K562 (cell line): Measurements from ENCODE around the gene STK17A. TPM values are rescaled to one million over a fixed set of nuclear protein-coding genes. Genes with fewer than 3 reads are reported as not detected.

Source experiments
- ATF3 ChIP-seq, 2 experiments: fragments of 450-650 bp in 1 of 2; sonication (generic) in 1 of 2; formaldehyde crosslinking in 1 of 2; IDR thresholded peaks in 1 of 2; conservative IDR thresholded peaks in 1 of 2; 2 replicates each; pipeline versions ENCODE4 v1.6.1 to v1.8.1; 2016 to 2023; ENCODE audit warnings: mild to moderate bottlenecking in 2 of 2, moderate library complexity in 2 of 2, inconsistent platforms in 1 of 2, missing genetic modification reagents in 1 of 2
- CREM ChIP-seq: IDR thresholded peaks from 2 replicates; pipeline ENCODE4 v1.6.1; 2014; ENCODE audit warnings: antibody characterized with exemption, low read depth
- GTF2E2 ChIP-seq: fragments of 200-800 bp; sonication (Bioruptor generic); IDR thresholded peaks from 2 replicates; pipeline ENCODE4 v1.6.1; 2016; ENCODE audit warnings: missing genetic modification characterization, missing compliant biosample characterization
- MYC ChIP-seq, 2 experiments: fragments of 250-450 bp in 1 of 2; sonication (Bioruptor Pico) in 1 of 2; IDR thresholded peaks; 2 replicates each; pipeline versions ENCODE4 v1.5.1 to v1.6.1; 2012 to 2021; ENCODE audit warnings: low read depth in 2 of 2, borderline replicate concordance in 1 of 2, improper control_type of control experiment in 1 of 2, low read length in 1 of 2, mild to moderate bottlenecking in 1 of 2, moderate library complexity in 1 of 2
- PHF20 ChIP-seq: fragments of 450-650 bp; IDR thresholded peaks from 2 replicates; pipeline ENCODE4 v1.6.1; 2018; ENCODE audit not compliant: partially characterized antibody
- POLR2B ChIP-seq: fragments of 450-650 bp; IDR thresholded peaks from 2 replicates; pipeline ENCODE4 v1.6.1; 2018; ENCODE audit warnings: low read depth; ENCODE audit not compliant: partially characterized antibody
- PYGO2 ChIP-seq: fragments of 450-650 bp; IDR thresholded peaks from 2 replicates; pipeline ENCODE4 v1.6.1; 2016; ENCODE audit warnings: mild to moderate bottlenecking, missing genetic modification characterization, moderate library complexity, missing compliant biosample characterization
- ZBTB12 ChIP-seq: fragments of 250-450 bp; sonication (Bioruptor Pico); IDR thresholded peaks from 2 replicates; pipeline ENCODE4 v1.4.0; 2020
- ZBTB43 ChIP-seq: sonication (generic); formaldehyde crosslinking; IDR thresholded peaks from 2 replicates; pipeline ENCODE4 v1.8.0; 2023; ENCODE audit warnings: mild to moderate bottlenecking, missing genetic modification reagents
- ZNF57 ChIP-seq: fragments of 450-650 bp; formaldehyde crosslinking; IDR thresholded peaks from 2 replicates; pipeline ENCODE4 v1.4.0; 2020; ENCODE audit warnings: mild to moderate bottlenecking, moderate library complexity
- ZNF592 ChIP-seq: fragments of 450-650 bp; IDR thresholded peaks from 2 replicates; pipeline ENCODE4 v1.6.1; 2017; ENCODE audit warnings: antibody characterized with exemption, mild to moderate bottlenecking
- polyA plus RNA-seq, 8 experiments: library from polyadenylated mRNA; depleted of rRNA in 4 of 8; stranded (reverse) in 5 of 8; unstranded in 3 of 8; fragments of >200 nt; fragmentation: Nextera tagmentation in 2 of 8; fragmentation: Illumina TruSeq in 1 of 8; extraction: Ambion mirVana in 2 of 8; extraction: Trizol in 1 of 8; gene quantifications; 2 replicates each; pipeline versions ENCODE4 v1.2.1 to v1.2.3, GENCODE V29; 2011 to 2014; ENCODE audit warnings: inconsistent platforms in 1 of 8, missing spikeins in 1 of 8
- total RNA-seq, 7 experiments: library from RNA; depleted of rRNA in 6 of 7; stranded (reverse); fragments of >200 nt in 6 of 7; fragmentation: Illumina TruSeq in 2 of 7; extraction: Trizol in 2 of 7; gene quantifications; 2 replicates each; pipeline versions ENCODE4 v1.2.1 to v1.2.3, GENCODE V29; 2011 to 2021; ENCODE audit warnings: low replicate concordance in 1 of 7

The STK17A gene
- total and polyA plus RNA-seq, 9 of the 15 experiments (the other 6 are each of a cell fraction or from before 2014, with no cell fraction given), result 3.4 to 16.3 (median 13.2) TPM

GRCh38 chr7:43640679-43641078, 57.8 kb downstream of the STK17A start (continued):
- TF ChIP-seq ZNF592, result no peak
- TF ChIP-seq CREM, result no peak
- no peak for TF ChIP-seq PHF20
- no peak for TF ChIP-seq PYGO2 (tag)
- no peak for TF ChIP-seq ZNF57 (CRISPR knock-in tag)
- TF ChIP-seq MYC (IDR thresholded peaks at IDR 0.05; ENCODE audit: low read depth, low read length), result no peak
- no peak for TF ChIP-seq MYC (CRISPR knock-in tag; IDR thresholded peaks at IDR 0.05; ENCODE audit: borderline replicate concordance, low read depth)
- TF ChIP-seq GTF2E2 (tag), result no peak
- no peak for TF ChIP-seq ZBTB12 (CRISPR knock-in tag)
- TF ChIP-seq ATF3 (IDR thresholded peaks at IDR 0.05), result no peak
- no peak for TF ChIP-seq ATF3 (CRISPR knock-in tag; conservative IDR thresholded peaks at IDR 0.05)
- no peak for TF ChIP-seq ZBTB43 (CRISPR knock-in tag)
- no peak for TF ChIP-seq POLR2B
